Cardiac fibroblast (primary cell): ENCODE results near the gene SCD5.
A peak's percentile ranks its signal among the peaks of the same experiment; 100 is the strongest.

Source experiments
- DNase-seq, 2 donors: peaks; one replicate each; pipeline versions ENCODE4 v3.0.0 to v3.0.0-alpha.2; 2010; ENCODE audit warnings: low read depth in 2 of 2
- H3K4me3 ChIP-seq, 2 donors: replicated peaks in 1 of 2; 1 replicate in 1 of 2; 2 replicates in 1 of 2; pipeline ENCODE4 v1.5.1; 2011; ENCODE audit warnings: low read depth in 2 of 2, low read length in 2 of 2, mild to moderate bottlenecking in 2 of 2, moderate library complexity in 1 of 2
- TF ChIP-seq, protein P1 (sequence below): IDR thresholded peaks from one replicate; pipeline ENCODE4 v1.5.1; 2011; ENCODE audit warnings: low read depth, mild to moderate bottlenecking, low read length, inconsistent platforms

The SCD5 gene

GRCh38 chr4:82666970-82667665 is 131.5 kb downstream of the SCD5 start:
- no peak overlapping the region for H3K4me3 ChIP-seq
- DNase-seq, result no peak
- TF ChIP-seq, protein P1, sequence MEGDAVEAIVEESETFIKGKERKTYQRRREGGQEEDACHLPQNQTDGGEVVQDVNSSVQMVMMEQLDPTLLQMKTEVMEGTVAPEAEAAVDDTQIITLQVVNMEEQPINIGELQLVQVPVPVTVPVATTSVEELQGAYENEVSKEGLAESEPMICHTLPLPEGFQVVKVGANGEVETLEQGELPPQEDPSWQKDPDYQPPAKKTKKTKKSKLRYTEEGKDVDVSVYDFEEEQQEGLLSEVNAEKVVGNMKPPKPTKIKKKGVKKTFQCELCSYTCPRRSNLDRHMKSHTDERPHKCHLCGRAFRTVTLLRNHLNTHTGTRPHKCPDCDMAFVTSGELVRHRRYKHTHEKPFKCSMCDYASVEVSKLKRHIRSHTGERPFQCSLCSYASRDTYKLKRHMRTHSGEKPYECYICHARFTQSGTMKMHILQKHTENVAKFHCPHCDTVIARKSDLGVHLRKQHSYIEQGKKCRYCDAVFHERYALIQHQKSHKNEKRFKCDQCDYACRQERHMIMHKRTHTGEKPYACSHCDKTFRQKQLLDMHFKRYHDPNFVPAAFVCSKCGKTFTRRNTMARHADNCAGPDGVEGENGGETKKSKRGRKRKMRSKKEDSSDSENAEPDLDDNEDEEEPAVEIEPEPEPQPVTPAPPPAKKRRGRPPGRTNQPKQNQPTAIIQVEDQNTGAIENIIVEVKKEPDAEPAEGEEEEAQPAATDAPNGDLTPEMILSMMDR, result no peak

DNA sequence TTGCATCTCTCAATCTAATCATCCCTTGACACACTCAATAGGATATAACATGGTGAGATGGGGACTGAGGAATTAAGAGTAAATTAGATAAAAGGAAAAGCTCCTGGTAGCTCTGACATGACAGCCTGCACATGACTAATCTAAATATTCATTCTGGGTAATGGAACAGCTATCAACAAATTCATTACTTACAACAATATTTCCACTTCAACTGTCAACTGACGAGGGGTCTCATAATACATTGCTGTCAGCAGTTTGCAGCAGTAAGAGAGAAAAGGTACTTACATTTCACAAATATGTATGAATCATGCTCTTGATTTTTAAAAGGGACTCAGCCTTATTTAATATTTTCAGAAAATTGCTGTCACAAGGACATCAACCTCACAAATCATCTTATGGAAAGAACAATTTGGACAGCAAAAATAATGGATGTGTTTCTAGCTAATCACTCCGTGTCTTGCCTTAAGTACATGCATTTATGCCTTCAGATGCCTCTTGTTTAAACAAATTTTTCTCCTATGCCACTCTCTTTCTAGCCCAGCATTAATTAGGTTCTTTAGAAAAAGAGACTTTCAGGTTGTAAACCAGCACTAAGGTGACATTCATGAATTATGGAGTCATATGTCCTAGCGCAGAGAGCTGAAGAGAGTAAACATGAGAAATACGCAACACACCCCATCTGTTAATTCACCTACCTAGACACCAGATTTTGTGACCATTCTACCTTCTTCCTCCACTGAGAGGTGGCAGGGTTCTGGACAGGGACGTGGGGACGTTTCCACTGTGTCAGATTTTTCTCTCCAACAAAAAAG is 137.2 kb downstream of the SCD5 start:
- no peak overlapping the region for H3K4me3 ChIP-seq
- TF ChIP-seq, protein P1, result no peak

GRCh38 chr4:82652062-82652461 is 146.5 kb downstream of the SCD5 start:
- DNase-seq, result peak; percentile 23 to 50
- TF ChIP-seq, protein P1, result no peak
- H3K4me3 ChIP-seq, result no peak overlapping the region

More for the DNA sequence above, 137.2 kb downstream of the SCD5 start:
- DNase-seq, result no peak

DNA sequence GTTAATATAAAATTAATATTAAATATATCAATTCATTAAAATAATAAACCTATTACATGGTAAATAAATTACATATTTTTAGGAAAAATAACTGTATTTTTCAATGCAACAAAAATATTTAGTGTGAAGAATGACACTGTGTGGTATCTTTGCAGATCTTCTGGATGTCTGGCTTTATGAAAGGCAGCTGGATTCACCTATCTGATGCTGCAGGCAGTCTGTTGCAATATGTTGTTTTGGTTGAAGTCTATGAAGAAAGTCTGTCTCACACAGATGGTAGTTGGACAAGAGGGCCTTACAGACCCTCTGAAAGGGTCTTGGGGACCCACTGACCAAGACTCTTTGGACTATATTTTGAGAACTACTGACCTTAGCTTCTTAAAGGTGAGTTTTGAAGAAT is 147.7 kb downstream of the SCD5 start:
- no peak for DNase-seq
- no peak overlapping the region for H3K4me3 ChIP-seq
- TF ChIP-seq, protein P1, result no peak

- peak in 1 of 2 donors; percentile 17 for DNase-seq
- H3K4me3 ChIP-seq, result no peak overlapping the region
- TF ChIP-seq, protein P1, result no peak
These were observed 150.2 kb downstream of the SCD5 start for GRCh38 chr4:82648356-82648755.

DNA sequence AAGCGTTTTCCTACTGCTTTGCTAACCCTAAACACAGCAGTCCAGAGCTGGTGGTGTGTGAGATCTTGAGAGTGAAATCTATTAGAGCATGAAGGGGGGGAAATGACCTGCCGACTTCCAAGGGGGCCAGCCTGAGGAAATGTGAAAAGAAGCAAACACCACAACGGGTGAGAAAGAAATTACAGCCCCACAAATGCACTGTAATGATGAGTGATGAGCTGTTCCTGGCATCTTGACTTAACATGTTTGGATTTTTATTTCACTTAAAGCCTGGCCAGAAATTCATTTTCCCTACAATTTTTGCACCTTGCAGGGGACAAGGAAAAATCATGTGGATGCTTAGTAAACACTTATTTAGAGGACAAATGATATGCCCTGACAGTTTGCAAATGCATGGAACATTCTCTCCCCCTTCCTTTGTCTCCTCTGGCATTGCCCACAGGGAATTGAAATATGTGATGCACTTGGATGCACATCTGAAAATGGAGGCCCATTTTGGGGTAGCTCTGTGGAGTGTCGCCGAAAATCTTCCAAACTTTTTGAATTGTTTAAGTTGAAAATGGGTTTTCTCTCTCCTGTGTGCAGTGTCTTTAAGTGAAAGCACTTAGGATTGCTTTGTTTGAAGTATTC is 152.5 kb downstream of the SCD5 start:
- TF ChIP-seq, protein P1, result no peak
- DNase-seq, result no peak
- H3K4me3 ChIP-seq, result no peak overlapping the region
